Measurements from ENCODE around the gene CGNL1.

CGNL1 gene

GRCh38 chr15:57386976-57387375, 10.7 kb downstream of the CGNL1 start:
- no peak for DNase-seq (ENCODE audit: low read depth in 1 of 2, low spot score in 1 of 2)

- no peak for DNase-seq (ENCODE audit: low read depth in 1 of 2, low spot score in 1 of 2)
These were observed 11.3 kb downstream of the CGNL1 start for GRCh38 chr15:57387564-57388076.

GRCh38 chr15:57388464-57388863, 12.2 kb downstream of the CGNL1 start:
- DNase-seq (ENCODE audit: low read depth in 1 of 2, low spot score in 1 of 2), result no peak

- no peak for DNase-seq (ENCODE audit: low read depth in 1 of 2, low spot score in 1 of 2)
These were observed 13.7 kb downstream of the CGNL1 start for GRCh38 chr15:57389991-57390390.

DNA sequence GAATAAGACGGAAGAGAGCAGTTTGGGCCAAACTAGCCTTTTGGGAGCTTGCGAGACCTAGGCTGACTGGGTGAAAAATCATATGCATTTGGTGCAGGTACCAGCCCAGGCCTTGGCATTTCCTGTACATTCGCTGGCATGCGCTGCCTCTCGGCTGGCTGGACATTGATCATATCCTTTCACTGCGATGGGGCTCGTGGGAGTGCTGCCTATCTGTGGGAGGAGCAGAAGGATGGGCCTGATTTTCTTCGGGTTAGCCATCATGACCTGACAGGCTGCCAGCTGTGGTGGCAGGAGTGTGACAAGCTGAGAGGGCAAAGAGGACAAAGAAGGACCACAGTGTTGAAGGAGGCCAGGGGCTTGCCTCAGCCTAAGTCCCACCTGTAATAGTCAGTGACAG, 14.3 kb downstream of the CGNL1 start:
- DNase-seq (ENCODE audit: low read depth in 1 of 2, low spot score in 1 of 2), result no peak

DNA sequence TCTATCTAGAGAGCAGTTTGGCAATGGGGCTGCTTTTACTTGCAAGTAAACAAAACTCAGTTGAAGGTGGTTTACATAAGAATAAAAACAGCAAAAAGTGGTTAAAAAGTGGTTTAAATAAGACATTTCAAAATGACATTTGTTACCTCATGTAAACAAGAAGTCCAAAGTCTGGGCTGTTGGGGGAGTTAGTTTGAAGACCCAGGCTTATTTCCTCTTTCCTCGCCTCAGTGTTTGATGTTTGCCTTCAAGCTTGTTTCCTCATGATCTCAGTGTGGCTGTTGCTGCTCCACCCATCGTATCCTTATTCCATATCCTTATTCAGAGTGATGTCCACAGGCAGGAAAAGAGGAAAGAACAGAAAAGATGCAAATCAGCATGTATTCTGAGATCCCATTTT, 15.2 kb downstream of the CGNL1 start:
- no peak for DNase-seq (ENCODE audit: low read depth in 1 of 2, low spot score in 1 of 2)

GRCh38 chr15:57393061-57393460, 16.8 kb downstream of the CGNL1 start:
- DNase-seq (ENCODE audit: low read depth in 1 of 2, low spot score in 1 of 2), result no peak

- DNase-seq (ENCODE audit: low read depth in 1 of 2, low spot score in 1 of 2), result no peak
These were observed 19.0 kb downstream of the CGNL1 start for GRCh38 chr15:57395292-57395691.

DNA sequence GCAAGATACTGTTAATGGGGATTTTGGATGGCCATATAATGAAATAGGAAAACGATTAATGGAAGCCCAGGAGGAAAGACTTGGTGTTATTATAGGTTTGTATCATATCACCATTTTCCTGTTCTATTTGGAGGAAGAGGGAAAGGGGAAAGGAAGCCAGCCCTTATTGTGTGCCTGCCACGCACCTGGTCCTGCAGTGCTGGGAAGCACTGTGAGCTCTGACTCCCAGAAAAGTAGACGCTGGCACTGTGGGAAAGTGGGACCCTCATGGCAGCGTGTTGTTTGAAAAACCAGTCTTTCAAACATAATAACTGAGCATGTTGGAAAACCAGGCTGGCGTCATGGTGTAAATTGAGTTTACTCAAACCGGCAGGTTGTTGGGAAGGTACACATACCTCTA, 22.0 kb downstream of the CGNL1 start:
- DNase-seq (ENCODE audit: low read depth in 1 of 2, low spot score in 1 of 2), result no peak

- no peak for DNase-seq (ENCODE audit: low read depth in 1 of 2, low spot score in 1 of 2)
These were observed 25.2 kb downstream of the CGNL1 start for GRCh38 chr15:57401546-57401945.

DNA sequence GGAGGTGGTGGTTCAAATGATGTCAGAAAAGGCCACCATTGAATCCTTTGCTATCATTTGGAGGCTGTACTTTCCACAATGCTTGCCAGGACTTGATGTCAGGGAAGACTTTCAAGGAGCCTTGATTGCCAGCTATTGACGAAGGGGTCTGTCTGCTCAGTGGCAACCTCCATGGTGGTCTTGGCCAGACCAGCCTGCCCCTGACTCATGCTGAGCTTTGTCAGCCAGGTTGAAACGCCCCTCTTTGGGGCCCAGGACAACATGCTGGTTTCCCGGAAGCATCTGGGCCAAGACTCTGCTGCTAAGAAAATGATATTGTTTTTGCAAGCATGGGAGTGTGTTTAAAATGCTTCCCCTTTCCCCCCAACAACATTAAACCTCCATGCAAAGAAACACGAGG, 26.7 kb downstream of the CGNL1 start:
- DNase-seq (ENCODE audit: low read depth in 1 of 2, low spot score in 1 of 2), result no peak

- DNase-seq (ENCODE audit: low read depth in 1 of 2, low spot score in 1 of 2), result no peak
These were observed 27.4 kb downstream of the CGNL1 start for GRCh38 chr15:57403566-57404325.

GRCh38 chr15:57405133-57405532, 28.8 kb downstream of the CGNL1 start:
- DNase-seq (ENCODE audit: low read depth in 1 of 2, low spot score in 1 of 2), result no peak

DNA sequence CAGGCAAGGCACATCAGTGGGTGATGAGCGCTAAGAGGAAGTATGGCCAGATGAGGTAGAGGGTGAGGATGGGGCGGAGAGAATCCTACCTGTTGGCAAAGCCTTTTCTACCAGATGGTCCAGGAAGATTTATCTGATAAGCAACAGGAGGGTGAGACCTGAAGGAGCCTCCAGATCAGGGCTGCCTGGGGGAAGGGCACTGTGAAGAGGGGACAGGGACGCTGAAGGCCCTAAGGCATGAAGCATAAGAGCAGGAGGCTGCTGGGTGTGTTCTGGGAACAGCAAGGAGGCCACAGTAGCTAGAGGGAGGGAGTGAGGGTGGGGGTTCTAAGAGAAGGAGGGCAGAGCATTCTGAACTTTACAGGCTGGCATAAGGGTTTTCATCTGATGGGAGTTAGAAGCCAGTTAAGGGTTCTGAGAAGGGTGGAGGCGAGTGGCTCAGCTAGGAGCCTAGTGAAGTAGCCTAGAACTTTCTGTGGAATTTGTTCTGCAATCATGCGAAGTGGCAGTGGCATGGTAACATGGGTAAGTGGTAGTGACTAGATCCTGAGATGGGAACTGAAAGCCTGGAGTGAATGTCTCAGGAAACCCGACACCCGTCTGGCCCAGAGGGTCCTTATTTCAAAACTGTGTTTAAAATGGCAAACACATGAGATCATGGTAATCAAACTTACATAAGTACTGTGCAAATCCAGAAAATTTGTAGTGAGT, 29.9 kb downstream of the CGNL1 start:
- DNase-seq (ENCODE audit: low read depth in 1 of 2, low spot score in 1 of 2), result no peak

DNA sequence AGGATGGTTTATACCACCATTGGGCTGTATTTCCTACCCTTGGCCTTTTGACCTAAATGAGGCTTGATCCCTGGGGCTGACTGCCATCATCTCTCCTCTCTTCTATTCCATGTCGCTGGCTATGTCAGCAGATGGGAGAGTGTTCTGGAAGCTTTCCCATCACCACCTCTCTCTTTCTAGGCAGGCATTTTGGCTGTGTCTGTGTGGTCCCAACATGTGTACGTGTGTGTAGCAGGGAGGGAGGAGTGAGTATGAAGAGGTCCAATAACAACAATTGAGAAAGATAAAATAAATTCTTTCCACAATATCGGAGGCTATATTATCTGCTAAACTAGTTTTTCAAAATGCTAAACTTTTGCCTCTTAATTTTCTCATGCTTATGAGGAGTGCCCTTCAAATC, 34.1 kb downstream of the CGNL1 start:
- DNase-seq (ENCODE audit: low read depth in 1 of 2, low spot score in 1 of 2), result no peak

- DNase-seq (ENCODE audit: low read depth in 1 of 2, low spot score in 1 of 2), result no peak
These were observed 35.9 kb downstream of the CGNL1 start for GRCh38 chr15:57411945-57412768.

GRCh38 chr15:57415602-57416001, 39.3 kb downstream of the CGNL1 start:
- DNase-seq (ENCODE audit: low read depth in 1 of 2, low spot score in 1 of 2), result no peak

DNA sequence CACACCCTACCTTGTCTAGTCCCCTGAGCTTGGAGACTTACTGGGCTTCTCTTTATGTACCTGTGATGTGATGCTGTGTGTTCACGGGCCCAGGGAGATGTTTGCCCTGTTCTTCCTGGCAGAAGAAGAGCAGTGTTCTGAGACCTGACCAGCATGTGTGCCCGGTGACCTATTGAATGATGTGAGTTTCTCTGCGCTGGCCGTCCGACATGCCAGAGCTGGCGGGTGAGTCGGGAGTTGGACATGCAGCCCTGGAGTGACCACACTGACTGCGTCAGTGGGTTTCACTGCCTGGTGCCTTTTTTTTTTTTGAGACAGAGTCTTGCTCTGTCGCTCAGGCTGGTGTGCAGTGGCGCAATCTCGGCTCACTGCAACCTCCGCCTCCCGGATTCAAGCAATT, 42.3 kb downstream of the CGNL1 start:
- DNase-seq (ENCODE audit: low read depth in 1 of 2, low spot score in 1 of 2), result no peak

DNA sequence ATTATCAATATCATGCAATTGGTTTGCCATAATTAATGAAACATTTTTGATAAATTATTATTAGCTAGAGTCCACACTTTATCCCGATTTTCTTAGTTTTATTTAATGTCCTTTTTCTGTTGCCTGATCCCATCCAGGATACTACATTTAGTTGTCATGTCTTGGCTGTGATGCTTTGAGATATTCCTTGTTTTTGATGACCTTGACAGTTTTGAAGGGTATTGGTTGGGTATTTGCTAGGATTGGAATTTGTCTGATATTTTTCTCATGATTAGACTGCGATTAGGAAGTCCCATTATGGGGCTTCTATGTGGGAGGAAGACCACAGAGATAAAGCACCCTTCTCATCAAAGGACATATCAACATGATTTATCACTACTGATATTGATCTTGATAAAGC, 43.0 kb downstream of the CGNL1 start:
- no peak for DNase-seq (ENCODE audit: low read depth in 1 of 2, low spot score in 1 of 2)

DNA sequence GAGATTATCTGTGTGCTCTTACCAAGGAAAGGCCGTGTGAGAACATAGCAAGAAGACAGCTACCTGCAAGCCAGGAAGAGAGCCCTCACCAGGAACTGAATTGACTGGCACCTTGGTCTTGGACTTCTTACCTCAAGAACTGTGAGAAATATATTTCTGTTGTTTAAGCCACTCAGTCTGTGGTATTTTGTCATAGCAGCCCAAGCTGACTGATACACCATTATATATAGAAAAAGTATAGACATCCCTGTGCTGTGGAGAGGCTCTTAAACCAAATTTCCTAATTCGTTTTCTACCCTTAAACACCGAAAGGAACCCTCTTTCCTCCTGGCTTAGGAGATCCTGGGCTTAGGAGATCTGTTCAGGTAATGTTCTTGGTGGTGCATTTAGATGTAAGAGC, 44.8 kb downstream of the CGNL1 start:
- DNase-seq (ENCODE audit: low read depth in 1 of 2, low spot score in 1 of 2), result no peak

GRCh38 chr15:57421551-57421950, 45.2 kb downstream of the CGNL1 start:
- no peak for DNase-seq (ENCODE audit: low read depth in 1 of 2, low spot score in 1 of 2)
